Activated CD8-positive, alpha-beta memory T cell treated with anti-CD3 and anti-CD28 coated beads for 36 hours (primary cell): Measurements from ENCODE around the gene CEP290. TPM values are rescaled to one million over a fixed set of nuclear protein-coding genes. Genes with fewer than 3 reads are reported as not detected.
"Not testable (repeated sequence)": the region's sequence is repeated elsewhere in the genome, so short reads cannot be mapped to it uniquely, and the experiment has no call there.

Source experiments
- CTCF ChIA-PET: fragments of 350-600 bp; sonication (Branson Sonifier 250); formaldehyde crosslinking; loops from one replicate; lab custom pipeline; 2021; ENCODE audit warnings: antibody characterized with exemption; lab: Charles Lee
- POLR2A ChIA-PET: fragments of 350-600 bp; sonication (Branson Sonifier 250); formaldehyde crosslinking; loops from one replicate; lab custom pipeline; 2021; ENCODE audit warnings: antibody characterized with exemption; lab: Charles Lee
- total RNA-seq, 2 experiments: library from RNA; stranded (reverse); gene quantifications; one replicate each; pipeline ENCODE4 v1.2.3, GENCODE V29; 2021

The CEP290 gene
- total RNA-seq, 2 experiments from 2014 or later: 16.5 to 17.3 TPM

GRCh38 chr12:88062474-88062873 is 79.4 kb downstream of the CEP290 start:
- ChIA-PET POLR2A (interaction anchor here (1.0 kb wide), 1 partner anchor 80 kb away, joined by 3 read pairs; the partner anchor contains the start of genes CEP290 and TMTC3), CTCF (no interaction called here)

DNA sequence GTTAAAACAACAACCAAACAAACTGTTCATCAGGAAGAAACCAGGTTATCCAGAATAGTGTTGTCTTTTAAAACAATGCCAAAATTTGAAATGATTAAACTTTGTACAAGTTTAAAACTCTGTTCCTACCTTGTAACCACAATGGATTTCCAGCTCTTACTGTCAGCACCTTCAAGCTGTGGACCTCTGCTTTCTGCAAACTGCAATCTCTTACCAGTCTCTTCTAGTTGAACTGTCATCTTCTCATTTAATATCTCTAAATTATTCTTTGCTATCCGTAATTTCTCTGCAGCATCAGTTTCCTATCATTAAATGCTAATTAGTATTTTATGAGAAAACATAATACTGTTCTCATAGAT is 83.2 kb downstream of the CEP290 start:
- ChIA-PET POLR2A (no interaction called here), CTCF (interaction anchor here (0.7 kb wide), 1 partner anchor 8 kb away, joined by 3 read pairs; no protein-coding TSS in a partner anchor)

DNA sequence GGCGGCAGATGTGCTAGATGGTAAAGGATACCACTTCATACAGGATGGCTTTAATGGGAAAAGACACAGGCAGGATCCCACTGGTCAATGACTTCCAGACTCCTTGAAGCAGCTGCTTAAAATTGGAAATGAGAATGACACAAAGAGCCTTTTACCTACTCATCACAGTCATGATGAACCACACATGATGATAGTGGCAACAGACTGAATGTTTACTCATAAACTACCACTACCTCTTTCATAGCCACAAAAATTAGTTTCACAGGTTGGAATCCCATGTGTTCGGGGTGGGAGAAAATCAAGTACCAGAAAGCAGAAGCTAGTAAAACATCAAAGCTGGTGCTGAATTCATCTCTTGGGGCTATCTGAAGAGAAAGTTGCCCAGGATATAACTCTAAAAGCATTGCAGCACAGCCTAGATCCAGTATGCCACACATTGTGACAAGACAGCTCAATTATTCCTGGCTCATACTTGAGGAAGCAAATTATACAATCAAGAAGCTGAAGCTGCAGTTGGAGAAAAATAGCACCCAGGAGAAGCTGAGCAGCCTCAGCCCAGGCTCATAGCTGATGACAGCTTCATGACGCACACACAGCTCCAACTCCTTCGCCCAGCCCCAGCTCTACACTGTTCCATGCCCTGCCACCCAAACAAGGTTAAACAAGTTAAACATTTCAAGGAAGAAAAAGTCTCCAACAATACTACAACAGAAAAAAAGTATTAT is 83.7 kb downstream of the CEP290 start:
- CTCF ChIA-PET: interaction anchor here (0.7 kb wide), 1 partner anchor 9 kb away, joined by 3 read pairs; no protein-coding TSS in a partner anchor
- POLR2A ChIA-PET: no interaction called here

GRCh38 chr12:88056571-88056970 is 85.3 kb downstream of the CEP290 start:
- POLR2A ChIA-PET: no interaction called here
- CTCF ChIA-PET: no interaction called here

DNA sequence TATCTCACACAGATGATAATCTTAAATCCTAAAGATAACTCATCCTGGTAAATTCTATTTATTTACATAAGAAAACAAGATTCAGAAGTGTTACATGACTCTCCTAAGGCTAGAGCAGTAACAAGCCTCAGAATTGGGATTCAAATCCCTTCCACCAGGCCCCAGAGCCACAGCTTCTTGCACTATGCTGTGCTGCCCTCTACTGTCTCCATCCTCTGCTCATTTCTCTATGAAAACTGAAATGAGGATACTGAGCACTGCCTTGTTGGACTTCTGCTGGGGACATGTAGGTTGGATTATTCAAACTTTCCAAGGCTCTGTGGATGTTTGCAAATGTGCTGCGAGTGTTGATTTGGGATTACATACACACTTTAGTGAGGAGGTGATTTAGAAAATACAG is 89.2 kb downstream of the CEP290 start:
- CTCF ChIA-PET: no interaction called here

GRCh38 chr12:88044035-88044434 is 97.9 kb downstream of the CEP290 start:
- POLR2A ChIA-PET: no interaction called here
- CTCF ChIA-PET: no interaction called here

More for the DNA sequence above, 89.2 kb downstream of the CEP290 start:
- POLR2A ChIA-PET: no interaction called here

- ChIA-PET CTCF (no interaction called here), POLR2A (interaction anchor here (0.5 kb wide), 1 partner anchor 13 kb away, joined by 6 read pairs; no protein-coding TSS in a partner anchor)
These were observed 104.1 kb downstream of the CEP290 start for GRCh38 chr12:88037770-88038169.

DNA sequence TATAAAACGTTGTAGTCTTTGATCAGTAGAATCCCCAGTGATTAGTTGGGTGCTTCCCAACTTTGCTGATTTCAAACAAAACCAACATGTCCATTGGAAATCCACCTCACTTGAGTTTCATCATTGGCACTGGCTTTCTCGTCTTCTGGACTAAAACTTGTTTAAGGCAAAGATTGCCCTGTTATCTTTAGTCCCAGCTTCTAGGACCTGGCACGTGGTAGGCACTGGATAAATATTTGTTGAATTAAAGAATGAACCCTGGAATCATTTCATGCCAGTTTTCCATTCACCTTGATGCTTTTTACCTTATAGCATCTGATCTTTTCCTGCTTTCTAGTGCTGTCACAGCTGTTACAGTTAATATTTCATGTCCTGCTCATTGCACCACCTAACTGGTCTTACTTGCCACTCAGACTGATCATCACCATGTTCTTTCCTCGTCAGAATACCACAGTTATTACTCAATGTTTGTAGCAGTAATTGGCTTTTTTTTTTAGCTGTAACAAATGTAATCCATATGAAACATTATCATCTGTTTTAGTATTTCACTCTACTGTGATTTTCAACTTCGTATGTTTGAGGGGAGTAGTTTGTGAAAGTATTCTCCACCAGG is 105.4 kb downstream of the CEP290 start:
- POLR2A ChIA-PET: no interaction called here
- CTCF ChIA-PET: no interaction called here

DNA sequence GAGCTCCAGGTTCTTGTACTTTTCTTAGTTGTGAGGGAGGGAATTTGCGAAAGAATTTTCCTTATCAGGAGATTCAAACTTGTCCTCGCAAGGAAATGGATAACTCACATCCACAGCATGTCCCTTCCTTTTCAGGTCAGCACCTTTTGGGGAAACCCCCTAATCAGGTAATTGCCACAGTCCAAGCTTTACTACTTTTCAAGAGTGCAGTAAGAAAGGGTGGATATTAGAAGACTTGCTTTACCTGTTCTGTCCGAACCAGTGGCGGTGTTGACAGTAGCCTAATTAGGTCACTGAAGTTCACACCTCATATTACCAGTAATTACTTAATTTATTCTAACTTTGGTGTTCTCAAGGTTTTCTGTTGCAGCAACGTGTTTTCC is 106.0 kb downstream of the CEP290 start:
- CTCF ChIA-PET: no interaction called here
- POLR2A ChIA-PET: no interaction called here

GRCh38 chr12:88035271-88035906 is 106.5 kb downstream of the CEP290 start:
- ChIA-PET CTCF (no interaction called here), POLR2A (interaction anchor here (0.6 kb wide), 1 partner anchor 18 kb away, joined by 3 read pairs; no protein-coding TSS in a partner anchor)

DNA sequence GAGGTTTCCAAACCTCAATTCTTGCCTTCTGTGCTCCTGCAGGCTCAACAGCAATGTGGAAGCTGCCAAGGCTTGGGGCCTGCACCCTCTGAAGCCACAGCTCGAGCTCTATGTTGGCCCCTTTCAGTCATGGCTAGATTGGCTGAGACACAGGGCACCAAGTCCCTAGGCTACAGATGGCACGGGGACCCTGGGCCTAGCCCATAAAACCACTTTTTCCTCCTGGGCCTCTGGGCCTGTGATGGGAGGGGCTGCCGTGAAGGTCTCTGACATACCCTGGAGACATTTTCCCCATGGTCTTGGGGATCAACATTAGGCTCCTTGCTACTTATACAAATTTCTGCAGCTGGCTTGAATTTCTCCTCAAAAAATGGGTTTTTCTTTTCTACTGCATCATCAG is 110.7 kb downstream of the CEP290 start:
- POLR2A ChIA-PET, CTCF ChIA-PET: not testable (repeated sequence)

GRCh38 chr12:88029093-88029665 is 112.7 kb downstream of the CEP290 start, which contains the start of gene C12orf50:
Gene C12orf50 (minus strand): TSS chr12:88029401. CDS start chr12:88026962, 2,439 bp downstream.
- CTCF ChIA-PET: no interaction called here
- POLR2A ChIA-PET: no interaction called here

DNA sequence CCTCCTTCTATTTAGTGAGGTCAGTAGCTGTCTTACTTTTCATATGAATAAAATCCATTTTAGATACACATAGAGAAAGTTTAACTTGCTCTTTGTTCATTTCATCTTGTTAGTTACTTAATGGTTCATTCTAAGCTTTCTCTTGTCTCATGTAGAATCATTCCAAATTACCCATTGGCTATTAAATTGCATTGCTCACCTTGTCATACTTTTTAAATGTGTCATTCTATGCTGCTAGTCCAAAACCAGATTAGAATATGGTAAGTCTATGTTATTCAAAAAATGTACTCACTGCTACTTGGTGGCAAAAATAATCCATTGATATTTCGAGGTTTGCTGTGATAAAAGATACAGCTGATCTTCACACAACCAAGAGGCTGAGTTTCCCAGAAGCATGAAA is 115.7 kb downstream of the CEP290 start:
- POLR2A ChIA-PET: no interaction called here
- CTCF ChIA-PET: no interaction called here

DNA sequence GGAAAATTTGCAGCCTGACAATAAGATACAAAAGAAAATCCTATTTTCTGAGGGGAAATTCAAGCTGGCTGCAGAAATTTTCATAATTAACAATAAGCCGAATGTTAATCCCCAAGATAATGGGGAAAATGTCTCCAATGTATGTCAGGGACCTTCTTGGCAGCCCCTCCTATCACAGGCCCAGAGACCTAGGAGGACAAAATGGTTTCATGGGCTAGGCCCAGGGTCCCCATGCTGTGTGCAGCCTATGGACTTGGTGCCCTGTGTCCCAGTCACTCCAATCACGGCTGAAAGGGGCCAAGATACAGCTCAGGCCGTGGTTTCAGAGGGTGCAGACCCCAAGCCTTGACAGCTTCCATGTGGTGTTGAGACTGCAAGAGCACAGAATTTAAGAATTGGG is 123.9 kb downstream of the CEP290 start:
- ChIA-PET POLR2A (no interaction called here), CTCF (no interaction called here)

- CTCF ChIA-PET: no interaction called here
- POLR2A ChIA-PET: no interaction called here
These were observed 126.1 kb downstream of the CEP290 start for GRCh38 chr12:88015825-88016224.

DNA sequence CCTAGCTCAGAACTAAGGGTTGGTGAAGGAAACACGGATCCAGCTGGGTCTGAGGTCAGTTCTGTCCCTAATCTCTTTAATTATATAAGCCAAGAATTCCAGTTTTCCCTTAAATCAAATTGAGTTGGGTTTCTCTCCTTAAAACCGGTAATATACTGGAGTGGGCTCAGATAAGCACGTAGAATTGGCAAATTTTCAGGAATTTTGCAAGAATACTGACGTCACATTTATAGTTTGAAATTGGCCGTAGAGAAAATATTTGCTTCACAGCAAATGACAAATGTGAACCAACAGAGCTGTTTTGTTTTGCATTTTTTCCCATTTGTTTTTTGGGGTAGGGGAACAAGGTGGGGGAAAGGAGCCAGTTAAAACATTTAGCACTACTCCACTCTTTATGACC is 130.1 kb downstream of the CEP290 start:
- ChIA-PET CTCF (no interaction called here), POLR2A (no interaction called here)

DNA sequence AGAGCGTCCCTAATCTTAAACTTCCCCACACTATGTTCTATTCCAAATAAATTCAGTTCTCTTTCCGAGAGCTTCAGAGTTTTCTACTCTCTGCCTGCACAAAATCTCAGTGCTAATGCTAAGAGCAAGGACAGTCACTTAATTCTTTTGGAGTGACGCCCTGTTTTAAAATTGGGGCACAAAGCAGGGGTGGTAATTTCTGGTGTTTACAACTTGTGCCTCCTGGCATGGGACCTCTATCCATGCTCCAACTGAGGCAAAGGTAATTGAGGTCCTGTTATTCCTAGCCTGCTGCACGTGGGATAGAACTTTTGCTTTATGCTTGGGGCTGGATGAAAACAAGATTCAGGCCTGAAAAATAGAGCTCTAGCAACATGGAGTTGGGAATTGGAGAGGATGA is 135.5 kb downstream of the CEP290 start:
- ChIA-PET POLR2A (no interaction called here), CTCF (no interaction called here)

GRCh38 chr12:88001327-88001726 is 140.6 kb downstream of the CEP290 start:
- POLR2A ChIA-PET: no interaction called here
- CTCF ChIA-PET: no interaction called here
